ENCODE measurements around the gene ZKSCAN3. TPM values are rescaled to one million over a fixed set of nuclear protein-coding genes. Genes with fewer than 3 reads are reported as not detected.

The ZKSCAN3 gene
- total and polyA plus RNA-seq, 4 donors: 1.1 to 13.2 (median 3.1) TPM

GRCh38 chr6:28407401-28407800 lies 57.7 kb downstream of the ZKSCAN3 start:
- no peak for ATAC-seq (ENCODE audit: insufficient read depth, low FRiP score)
- no peak overlapping the region for H3K4me3 ChIP-seq
- TF ChIP-seq, protein P1, sequence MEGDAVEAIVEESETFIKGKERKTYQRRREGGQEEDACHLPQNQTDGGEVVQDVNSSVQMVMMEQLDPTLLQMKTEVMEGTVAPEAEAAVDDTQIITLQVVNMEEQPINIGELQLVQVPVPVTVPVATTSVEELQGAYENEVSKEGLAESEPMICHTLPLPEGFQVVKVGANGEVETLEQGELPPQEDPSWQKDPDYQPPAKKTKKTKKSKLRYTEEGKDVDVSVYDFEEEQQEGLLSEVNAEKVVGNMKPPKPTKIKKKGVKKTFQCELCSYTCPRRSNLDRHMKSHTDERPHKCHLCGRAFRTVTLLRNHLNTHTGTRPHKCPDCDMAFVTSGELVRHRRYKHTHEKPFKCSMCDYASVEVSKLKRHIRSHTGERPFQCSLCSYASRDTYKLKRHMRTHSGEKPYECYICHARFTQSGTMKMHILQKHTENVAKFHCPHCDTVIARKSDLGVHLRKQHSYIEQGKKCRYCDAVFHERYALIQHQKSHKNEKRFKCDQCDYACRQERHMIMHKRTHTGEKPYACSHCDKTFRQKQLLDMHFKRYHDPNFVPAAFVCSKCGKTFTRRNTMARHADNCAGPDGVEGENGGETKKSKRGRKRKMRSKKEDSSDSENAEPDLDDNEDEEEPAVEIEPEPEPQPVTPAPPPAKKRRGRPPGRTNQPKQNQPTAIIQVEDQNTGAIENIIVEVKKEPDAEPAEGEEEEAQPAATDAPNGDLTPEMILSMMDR (IDR thresholded peaks at IDR 0.05; ENCODE audit: control extremely low read depth, extremely low read depth): no peak
- H3K9ac ChIP-seq (ENCODE audit: insufficient read depth in 1 of 2, low read length in 2 of 2): no peak overlapping the region
- no peak overlapping the region for H3K27ac ChIP-seq (ENCODE audit: low read depth in 1 of 2, low read length in 1 of 2)
- H3K36me3 ChIP-seq (ENCODE audit: control insufficient read depth in 4 of 4, insufficient read depth in 4 of 4, low read length in 4 of 4): no peaks in the 10 kb centered on the region
- no peak for DNase-seq
- H3K9me3 ChIP-seq (ENCODE audit: control insufficient read depth in 4 of 4, insufficient read depth in 3 of 4, low read length in 3 of 4): peaks cover 0 to 2% (median 0%) of the 10 kb centered on the region in 4 donors
- WGBS, 2 donors: 61 to 66% methylated on average over 2 of the region's 2 CpGs
- peaks cover 0 to 4% (median 3%) of the 10 kb centered on the region in 3 donors for H3K27me3 ChIP-seq (ENCODE audit: control insufficient read depth in 3 of 3, insufficient read depth in 3 of 3, low read length in 2 of 3)
- H3K4me1 ChIP-seq (ENCODE audit: control insufficient read depth in 5 of 5, insufficient read depth in 5 of 5, low read length in 5 of 5): no peaks in the 10 kb centered on the region

GRCh38 chr6:28408076-28408802 lies 58.5 kb downstream of the ZKSCAN3 start:
- no peak overlapping the region for H3K27ac ChIP-seq (ENCODE audit: low read depth in 1 of 2, low read length in 1 of 2)
- TF ChIP-seq, protein P1 (IDR thresholded peaks at IDR 0.05; ENCODE audit: control extremely low read depth, extremely low read depth): no peak
- H3K4me3 ChIP-seq: no peak overlapping the region
- no peak overlapping the region for H3K9ac ChIP-seq (ENCODE audit: insufficient read depth in 1 of 2, low read length in 2 of 2)
- no peaks in the 10 kb centered on the region for H3K36me3 ChIP-seq (ENCODE audit: control insufficient read depth in 4 of 4, insufficient read depth in 4 of 4, low read length in 4 of 4)
- ATAC-seq (ENCODE audit: insufficient read depth, low FRiP score) (no peak), DNase-seq (no peak)
- peaks cover 0 to 2% (median 0%) of the 10 kb centered on the region in 4 donors for H3K9me3 ChIP-seq (ENCODE audit: control insufficient read depth in 4 of 4, insufficient read depth in 3 of 4, low read length in 3 of 4)
- 88 to 94% methylated on average over 5 of the region's 5 CpGs for WGBS, 2 donors
- no peaks in the 10 kb centered on the region for H3K4me1 ChIP-seq (ENCODE audit: control insufficient read depth in 5 of 5, insufficient read depth in 5 of 5, low read length in 5 of 5)
- H3K27me3 ChIP-seq (ENCODE audit: control insufficient read depth in 3 of 3, insufficient read depth in 3 of 3, low read length in 2 of 3): peaks cover 0 to 4% (median 3%) of the 10 kb centered on the region in 3 donors

DNA sequence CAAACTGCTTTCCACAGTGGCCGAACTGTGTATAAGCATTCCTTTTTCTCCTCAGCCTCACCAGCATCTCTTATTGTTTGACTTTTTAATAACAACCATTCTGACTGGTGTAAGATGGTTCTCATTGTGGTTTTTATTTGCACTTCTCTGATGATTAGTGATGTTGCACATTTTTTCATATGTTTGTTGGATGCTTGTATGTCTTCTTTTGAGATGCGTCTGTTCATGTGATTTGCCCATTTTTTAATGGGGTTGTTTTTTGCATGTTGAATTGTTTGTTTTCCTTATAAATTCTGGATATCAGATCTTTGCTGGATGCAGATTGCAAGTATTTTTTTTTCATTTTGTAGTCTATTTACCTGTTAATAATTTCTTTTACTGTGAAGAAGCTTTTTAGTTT lies 61.0 kb downstream of the ZKSCAN3 start:
- Histone ChIP-seq H3K27me3 (ENCODE audit: control insufficient read depth in 3 of 3, insufficient read depth in 3 of 3, low read length in 2 of 3) (peaks cover 0 to 4% (median 3%) of the 10 kb centered on the region in 3 donors), H3K4me1 (ENCODE audit: control insufficient read depth in 5 of 5, insufficient read depth in 5 of 5, low read length in 5 of 5) (no peaks in the 10 kb centered on the region), H3K4me3 (no peak overlapping the region), H3K36me3 (ENCODE audit: control insufficient read depth in 4 of 4, insufficient read depth in 4 of 4, low read length in 4 of 4) (no peaks in the 10 kb centered on the region), H3K9me3 (ENCODE audit: control insufficient read depth in 4 of 4, insufficient read depth in 3 of 4, low read length in 3 of 4) (peaks cover 0 to 3% (median under 1%) of the 10 kb centered on the region in 4 donors), H3K27ac (ENCODE audit: low read depth in 1 of 2, low read length in 1 of 2) (no peak overlapping the region), H3K9ac (ENCODE audit: insufficient read depth in 1 of 2, low read length in 2 of 2) (no peak overlapping the region)
- DNase-seq (no peak), ATAC-seq (ENCODE audit: insufficient read depth, low FRiP score) (no peak)
- WGBS, 2 donors: 97 to 98% methylated on average over 2 of the region's 2 CpGs
- TF ChIP-seq, protein P1 (IDR thresholded peaks at IDR 0.05; ENCODE audit: control extremely low read depth, extremely low read depth): no peak
